Peyer's patch (tissue), 4 donors: ENCODE results near the gene HYAL1. TPM values are rescaled to one million over a fixed set of nuclear protein-coding genes. Genes with fewer than 3 reads are reported as not detected.

Experiments used
- DNase-seq, 3 donors: peaks; one replicate each; pipeline ENCODE4 v3.0.0-alpha.2; 2017 to 2019
- H3K27ac ChIP-seq, 4 donors: fragments of 200-600 bp; sonication (generic); one replicate each; pipeline ENCODE4 v1.5.1; 2016 to 2019
- H3K27me3 ChIP-seq, 2 donors: fragments of 200-600 bp; sonication (generic); one replicate each; pipeline ENCODE4 v1.5.1; 2019
- H3K36me3 ChIP-seq, 3 donors: fragments of 200-600 bp; sonication (generic); one replicate each; pipeline ENCODE4 v1.5.1; 2016 to 2019
- H3K4me1 ChIP-seq, 4 donors: fragments of 200-600 bp; sonication (generic); one replicate each; pipeline ENCODE4 v1.5.1; 2016 to 2019
- H3K4me3 ChIP-seq, 4 donors: fragments of 200-600 bp; sonication (generic); 1 replicate in 3 of 4; 2 replicates in 1 of 4; pipeline ENCODE4 v1.5.1; 2016 to 2019; ENCODE audit warnings: mild to moderate bottlenecking in 1 of 4
- H3K9me3 ChIP-seq, 4 donors: fragments of 200-600 bp; sonication (generic); one replicate each; pipeline ENCODE4 v1.5.1; 2016 to 2019; ENCODE audit warnings: mild to moderate bottlenecking in 1 of 4
- POLR2A ChIP-seq, 2 donors: fragments of 450-650 bp; IDR thresholded peaks; one replicate each; pipeline ENCODE4 v1.5.1; 2017; ENCODE audit warnings: antibody characterized with exemption in 2 of 2, mild to moderate bottlenecking in 2 of 2, moderate library complexity in 2 of 2
- total RNA-seq, 4 donors: library from RNA; depleted of rRNA; stranded (reverse); fragments of >200 nt; gene quantifications; one replicate each; pipeline ENCODE4 v1.1.0, GENCODE V29; 2016
- TF ChIP-seq, protein P1 (sequence below), 6 experiments: fragments of 450-650 bp in 4 of 6; fragments of 200-600 bp in 2 of 6; sonication (generic) in 1 of 6; IDR thresholded peaks; one replicate each; pipeline ENCODE4 v1.5.1; 2017 to 2019; ENCODE audit warnings: antibody characterized with exemption in 6 of 6, mild to moderate bottlenecking in 3 of 6, moderate library complexity in 1 of 6

The HYAL1 gene
- total RNA-seq, 4 donors from 2014 or later, result 1.2 to 5.1 (median 4.6) TPM

DNA sequence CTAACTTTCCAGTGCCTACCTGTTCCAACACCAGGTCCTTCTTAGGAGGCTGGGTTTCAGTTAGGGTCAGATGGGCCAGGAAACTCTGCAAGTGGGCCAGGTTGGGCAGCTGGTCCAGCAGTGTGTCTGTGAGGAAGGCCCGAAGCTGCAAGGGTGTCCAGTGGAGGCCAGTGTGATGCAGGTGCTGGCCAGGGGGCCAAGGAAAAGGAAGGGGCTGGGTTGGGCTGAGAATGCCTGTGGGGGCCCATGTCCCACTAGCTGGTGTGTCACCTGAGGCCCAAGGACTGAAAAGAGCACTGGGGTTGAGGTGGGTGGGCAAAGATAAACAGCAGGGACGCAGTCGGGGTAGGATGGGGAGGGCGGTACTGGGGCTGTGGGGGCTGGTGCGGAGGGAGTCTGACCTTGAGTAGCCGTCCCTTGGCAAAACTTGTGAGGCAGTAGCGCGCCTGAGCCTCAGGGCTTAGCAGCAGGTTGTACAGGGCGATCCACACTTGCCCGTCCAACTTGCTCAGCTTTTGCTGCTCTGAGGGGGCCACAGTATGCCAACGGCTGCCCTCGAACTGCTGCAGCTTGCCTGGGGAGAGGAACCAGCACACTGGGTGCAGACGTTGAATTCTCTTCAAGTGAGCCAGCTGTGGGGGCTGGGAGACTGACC is 38.7 kb upstream of the HYAL1 start:
- TF ChIP-seq, protein P1, sequence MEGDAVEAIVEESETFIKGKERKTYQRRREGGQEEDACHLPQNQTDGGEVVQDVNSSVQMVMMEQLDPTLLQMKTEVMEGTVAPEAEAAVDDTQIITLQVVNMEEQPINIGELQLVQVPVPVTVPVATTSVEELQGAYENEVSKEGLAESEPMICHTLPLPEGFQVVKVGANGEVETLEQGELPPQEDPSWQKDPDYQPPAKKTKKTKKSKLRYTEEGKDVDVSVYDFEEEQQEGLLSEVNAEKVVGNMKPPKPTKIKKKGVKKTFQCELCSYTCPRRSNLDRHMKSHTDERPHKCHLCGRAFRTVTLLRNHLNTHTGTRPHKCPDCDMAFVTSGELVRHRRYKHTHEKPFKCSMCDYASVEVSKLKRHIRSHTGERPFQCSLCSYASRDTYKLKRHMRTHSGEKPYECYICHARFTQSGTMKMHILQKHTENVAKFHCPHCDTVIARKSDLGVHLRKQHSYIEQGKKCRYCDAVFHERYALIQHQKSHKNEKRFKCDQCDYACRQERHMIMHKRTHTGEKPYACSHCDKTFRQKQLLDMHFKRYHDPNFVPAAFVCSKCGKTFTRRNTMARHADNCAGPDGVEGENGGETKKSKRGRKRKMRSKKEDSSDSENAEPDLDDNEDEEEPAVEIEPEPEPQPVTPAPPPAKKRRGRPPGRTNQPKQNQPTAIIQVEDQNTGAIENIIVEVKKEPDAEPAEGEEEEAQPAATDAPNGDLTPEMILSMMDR (IDR thresholded peaks at IDR 0.05), result no peak
- TF ChIP-seq POLR2A (IDR thresholded peaks at IDR 0.05), result no peak
- DNase-seq, result no peak
- no peak overlapping the region for H3K4me3 ChIP-seq
- peaks cover 4 to 52% (median 12%) of the 10 kb centered on the region in 4 donors for H3K4me1 ChIP-seq
- H3K9me3 ChIP-seq, result no peaks in the 10 kb centered on the region
- peak overlapping the region in 2 of 4 donors; percentile 91 to 96 for H3K27ac ChIP-seq
- no peaks in the 10 kb centered on the region for H3K27me3 ChIP-seq
- H3K36me3 ChIP-seq, result no peaks in the 10 kb centered on the region

DNA sequence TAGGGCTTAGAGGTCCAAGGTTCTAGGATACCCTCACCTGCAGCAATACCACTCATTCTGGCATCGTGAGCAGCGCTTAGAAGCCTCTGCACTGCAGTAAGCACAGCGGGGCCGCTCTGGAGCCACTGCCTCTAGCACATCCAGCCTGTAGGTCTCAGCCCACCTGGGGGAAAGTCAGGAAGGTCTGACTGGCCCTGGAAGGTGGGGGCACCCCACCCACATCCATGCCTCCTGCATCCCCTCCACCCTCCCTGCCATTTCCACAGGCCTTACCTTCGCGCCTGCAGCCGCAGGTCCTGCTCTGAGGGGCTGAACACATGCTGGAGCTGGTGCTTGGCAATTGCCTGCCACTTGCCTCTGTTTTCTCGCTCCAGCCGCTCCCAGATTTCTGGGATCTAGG is 38.2 kb upstream of the HYAL1 start:
- Histone ChIP-seq H3K9me3 (no peaks in the 10 kb centered on the region), H3K36me3 (no peaks in the 10 kb centered on the region), H3K4me1 (peaks cover 4 to 53% (median 12%) of the 10 kb centered on the region in 4 donors), H3K27me3 (no peaks in the 10 kb centered on the region), H3K4me3 (peak overlapping the region in 3 of 4 donors; percentile 43 to 92 (median 75)), H3K27ac (peak overlapping the region; percentile 91 to 99 (median 96))
- peak in 1 of 3 donors; percentile 43 for DNase-seq
- TF ChIP-seq POLR2A (IDR thresholded peaks at IDR 0.05), result no peak
- TF ChIP-seq, protein P1 (IDR thresholded peaks at IDR 0.05), result no peak

DNA sequence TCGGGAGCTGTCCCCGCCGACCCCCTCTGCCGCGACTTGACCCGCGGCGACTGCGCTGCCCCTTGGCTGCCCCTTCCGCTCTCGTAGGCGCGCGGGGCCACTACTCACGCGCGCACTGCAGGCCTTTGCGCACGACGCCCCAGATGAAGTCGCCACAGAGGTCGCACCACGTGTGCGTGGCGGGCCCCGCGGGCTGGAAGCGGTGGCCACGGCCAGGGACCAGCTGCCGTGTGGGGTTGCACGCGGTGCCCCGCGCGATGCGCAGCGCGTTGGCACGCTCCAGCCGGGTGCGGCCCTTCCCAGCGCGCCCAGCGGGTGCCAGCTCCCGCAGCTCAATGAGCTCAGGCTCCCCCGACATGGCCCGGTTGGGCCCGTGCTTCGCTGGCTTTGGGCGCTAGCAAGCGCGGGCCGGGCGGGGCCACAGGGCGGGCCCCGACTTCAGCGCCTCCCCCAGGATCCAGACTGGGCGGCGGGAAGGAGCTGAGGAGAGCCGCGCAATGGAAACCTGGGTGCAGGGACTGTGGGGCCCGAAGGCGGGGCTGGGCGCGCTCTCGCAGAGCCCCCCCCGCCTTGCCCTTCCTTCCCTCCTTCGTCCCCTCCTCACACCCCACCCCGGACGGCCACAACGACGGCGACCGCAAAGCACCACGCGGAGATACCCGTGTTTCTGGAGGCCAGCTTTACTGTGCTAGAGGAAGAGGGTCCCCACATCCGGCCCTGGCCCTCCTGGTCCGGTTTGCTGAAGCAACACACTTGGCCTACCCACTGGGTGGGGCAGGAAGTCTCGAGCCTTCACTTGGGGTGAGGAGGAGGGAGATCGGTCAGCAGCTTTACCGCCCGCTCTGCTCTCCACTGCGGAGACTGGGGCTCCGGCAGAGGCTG is 37.3 kb upstream of the HYAL1 start, which contains the start of gene RASSF1:
Gene RASSF1 (minus strand): TSS at position 389 of the 882 bp plus-strand sequence. CDS start 31 bp downstream, at position 358.
- H3K36me3 ChIP-seq, result no peaks in the 10 kb centered on the region
- TF ChIP-seq, protein P1 (IDR thresholded peaks at IDR 0.05), result no peak
- TF ChIP-seq POLR2A (IDR thresholded peaks at IDR 0.05), result no peak
- peak within 1 kb of the TSS; percentile 43 to 92 (median 70) for H3K4me3 ChIP-seq

DNA sequence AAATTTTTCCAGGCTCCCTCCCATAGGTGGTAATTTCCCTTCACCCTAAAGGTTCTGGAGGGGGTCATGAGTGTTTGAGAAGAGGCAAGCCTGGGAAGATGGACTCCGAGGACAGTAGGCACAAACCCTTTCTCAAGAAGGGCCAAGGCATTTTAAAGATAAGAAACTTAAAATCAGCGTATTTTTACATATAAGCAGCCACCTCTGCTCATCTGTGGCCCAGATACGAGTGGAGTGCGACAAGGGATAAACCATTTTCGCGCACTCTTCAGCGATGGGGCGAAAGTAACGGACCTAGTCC is 36.7 kb upstream of the HYAL1 start:
- peaks cover 3 to 54% (median 11%) of the 10 kb centered on the region in 4 donors for H3K4me1 ChIP-seq
- no peaks in the 10 kb centered on the region for H3K36me3 ChIP-seq
- H3K27ac ChIP-seq, result peak overlapping the region; percentile 91 to 99 (median 96)
- no peak for DNase-seq
- TF ChIP-seq, protein P1 (IDR thresholded peaks at IDR 0.05), result no peak
- TF ChIP-seq POLR2A (IDR thresholded peaks at IDR 0.05), result no peak
- H3K27me3 ChIP-seq, result no peaks in the 10 kb centered on the region
- H3K4me3 ChIP-seq, result peak overlapping the region; percentile 43 to 92 (median 70)
- no peaks in the 10 kb centered on the region for H3K9me3 ChIP-seq

More for the DNA sequence above, 37.3 kb upstream of the HYAL1 start, which contains the start of gene RASSF1:
- Histone ChIP-seq H3K4me1 (peaks cover 6 to 54% (median 15%) of the 10 kb centered on the region in 4 donors), H3K27me3 (no peaks in the 10 kb centered on the region), H3K9me3 (no peaks in the 10 kb centered on the region), H3K27ac (peak within 1 kb of the TSS; percentile 91 to 99 (median 96))
- peak; percentile 84 to 93 (median 88) for DNase-seq

DNA sequence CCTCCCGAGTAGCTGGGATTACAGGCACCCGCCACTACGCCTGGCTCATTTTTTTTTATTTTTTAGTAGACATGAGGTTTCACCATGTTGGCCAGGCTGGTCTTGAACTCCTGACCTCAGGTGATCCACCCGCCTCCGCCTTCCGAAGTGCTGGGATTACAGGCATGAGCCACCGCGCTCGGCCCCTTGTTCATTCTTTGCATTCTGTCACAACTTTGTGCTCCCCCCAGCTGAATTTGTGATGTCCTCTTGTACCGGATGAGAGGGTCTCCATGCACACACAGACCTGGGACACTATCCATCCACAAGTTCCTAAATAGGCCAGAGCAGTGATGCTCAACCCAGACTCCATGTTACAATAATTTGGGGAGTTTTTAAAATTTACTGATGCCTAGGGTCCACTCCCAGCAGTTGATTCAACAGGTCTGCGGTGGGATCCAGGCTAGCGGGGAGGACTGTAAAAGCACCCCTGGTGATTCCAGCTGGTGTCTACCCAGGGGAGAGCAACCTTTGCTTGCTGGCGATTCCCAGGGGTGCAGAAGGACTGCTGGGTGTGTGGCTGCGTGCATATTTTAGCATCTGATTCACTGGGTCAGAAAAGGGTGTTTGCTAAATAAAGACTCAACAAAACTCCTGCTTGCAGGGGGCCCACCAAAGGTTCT is 36.2 kb upstream of the HYAL1 start:
- H3K4me3 ChIP-seq, result peak overlapping the region; percentile 43 to 92 (median 70)
- no peaks in the 10 kb centered on the region for H3K36me3 ChIP-seq
- DNase-seq, result no peak
- no peaks in the 10 kb centered on the region for H3K27me3 ChIP-seq
- H3K9me3 ChIP-seq, result no peaks in the 10 kb centered on the region
- H3K4me1 ChIP-seq, result peaks cover 3 to 57% (median 13%) of the 10 kb centered on the region in 4 donors
- peak overlapping the region; percentile 91 to 99 (median 96) for H3K27ac ChIP-seq
- TF ChIP-seq POLR2A (IDR thresholded peaks at IDR 0.05), result no peak
- TF ChIP-seq, protein P1 (IDR thresholded peaks at IDR 0.05), result no peak
